B cell (primary cell): Measurements from ENCODE around the gene EFNA3. TPM values are rescaled to one million over a fixed set of nuclear protein-coding genes. Genes with fewer than 3 reads are reported as not detected.

Experiments
- ATAC-seq: fragments of 200-7000 bp; cut with Tn5 transposase; one replicate; pipeline ENCODE4 v1.10.0; 2021; ENCODE audit warnings: low read depth, mild to moderate bottlenecking, moderate number of reproducible peaks, moderate library complexity
- CTCF ChIA-PET: fragments of 350-600 bp; sonication (Branson Sonifier 250); formaldehyde crosslinking; loops from one replicate; lab custom pipeline; 2021; ENCODE audit warnings: antibody characterized with exemption, inconsistent platforms; lab: Charles Lee
- POLR2A ChIA-PET: fragments of 350-600 bp; sonication (Branson Sonifier 250); formaldehyde crosslinking; loops from one replicate; lab custom pipeline; 2021; ENCODE audit warnings: antibody characterized with exemption; lab: Charles Lee
- DNase-seq: peaks from one replicate; pipeline ENCODE4 v3.0.0; 2013
- H2AFZ ChIP-seq: 2 replicates; pipeline ENCODE4 v1.6.1; 2012; ENCODE audit warnings: mild to moderate bottlenecking, low read depth, low read length; ENCODE audit not compliant: insufficient read depth, poor library complexity, severe bottlenecking
- H3K27ac ChIP-seq, 2 donors: 1 replicate in 1 of 2; 2 replicates in 1 of 2; pipeline ENCODE4 v1.5.1; 2012 to 2013; ENCODE audit warnings: low read length in 2 of 2, mild to moderate bottlenecking in 2 of 2, moderate library complexity in 1 of 2
- H3K27me3 ChIP-seq, 4 experiments: fragments of 200-600 bp in 1 of 4; sonication (generic) in 1 of 4; replicated peaks in 1 of 4; 1 replicate in 2 of 4; 2 replicates in 2 of 4; pipeline versions ENCODE4 v1.6.1 to v1.7.0; 2013 to 2016; ENCODE audit warnings: low read length in 3 of 4, mild to moderate bottlenecking in 2 of 4, mixed read lengths in 1 of 4, moderate library complexity in 1 of 4; ENCODE audit not compliant: insufficient read depth in 4 of 4, control insufficient read depth in 3 of 4; ENCODE audit errors: control extremely low read depth in 1 of 4
- H3K36me3 ChIP-seq, 2 experiments: replicated peaks in 1 of 2; 1 replicate in 1 of 2; 2 replicates in 1 of 2; pipeline versions ENCODE4 v1.6.1 to v1.7.1; 2013; ENCODE audit warnings: low read length in 1 of 2; ENCODE audit not compliant: insufficient read depth in 2 of 2, control insufficient read depth in 1 of 2; ENCODE audit errors: control extremely low read depth in 1 of 2, extremely low read depth in 1 of 2
- H3K4me1 ChIP-seq, 2 donors: fragments of 200-600 bp in 1 of 2; sonication (generic) in 1 of 2; 1 replicate in 1 of 2; 2 replicates in 1 of 2; pipeline versions ENCODE4 v1.5.1 to v1.6.1; 2013 to 2017; ENCODE audit warnings: low read length in 2 of 2; ENCODE audit not compliant: control insufficient read depth in 2 of 2, insufficient read depth in 2 of 2
- H3K4me2 ChIP-seq: replicated peaks from 2 replicates; pipeline ENCODE3; 2012; ENCODE audit warnings: mild to moderate bottlenecking, low read depth, low read length; ENCODE audit not compliant: poor library complexity, severe bottlenecking
- H3K4me3 ChIP-seq, 5 experiments: fragments of 200-600 bp in 1 of 5; sonication (generic) in 1 of 5; 1 replicate in 3 of 5; 2 replicates in 2 of 5; pipeline versions ENCODE4 v1.5.1 to v1.7.0; 2011 to 2016; ENCODE audit warnings: low read length in 4 of 5, mild to moderate bottlenecking in 4 of 5, low read depth in 2 of 5, control low read depth in 1 of 5, moderate library complexity in 1 of 5; ENCODE audit not compliant: insufficient read depth in 1 of 5; ENCODE audit errors: control extremely low read depth in 1 of 5, extremely low read depth in 1 of 5
- H3K79me2 ChIP-seq: fragments of 200-600 bp; sonication (generic); one replicate; pipeline ENCODE4 v1.6.0; 2016; ENCODE audit warnings: low read length; ENCODE audit not compliant: control insufficient read depth, insufficient read depth
- H3K9ac ChIP-seq: fragments of 200-600 bp; sonication (generic); 2 replicates; pipeline ENCODE4 v1.6.1; 2017; ENCODE audit warnings: mild to moderate bottlenecking, low read length, moderate library complexity
- H3K9me3 ChIP-seq, 3 donors: one replicate each; pipeline versions ENCODE4 v1.6.1 to v1.7.1; 2013; ENCODE audit warnings: low read length in 2 of 3; ENCODE audit not compliant: control insufficient read depth in 2 of 3, insufficient read depth in 1 of 3; ENCODE audit errors: control extremely low read depth in 1 of 3
- H4K20me1 ChIP-seq: 2 replicates; pipeline ENCODE4 v1.6.0; 2012; ENCODE audit warnings: mild to moderate bottlenecking, low read length; ENCODE audit not compliant: insufficient read depth, control insufficient read depth, poor library complexity, severe bottlenecking
- H3K27ac Mint-ChIP-seq: one replicate; pipeline ENCODE4 v1.8.0; 2021; ENCODE audit warnings: mixed read lengths
- H3K27me3 Mint-ChIP-seq: one replicate; pipeline ENCODE4 v1.8.0; 2021; ENCODE audit warnings: mixed read lengths
- H3K4me1 Mint-ChIP-seq: one replicate; pipeline ENCODE4 v1.8.0; 2021; ENCODE audit warnings: mixed read lengths
- H3K4me3 Mint-ChIP-seq: one replicate; pipeline ENCODE4 v1.8.0; 2021; ENCODE audit warnings: mixed read lengths
- H3K9me3 Mint-ChIP-seq: one replicate; pipeline ENCODE4 v1.8.0; 2022; ENCODE audit warnings: mixed read lengths; ENCODE audit not compliant: insufficient read depth
- EZH2 ChIP-seq: IDR thresholded peaks from 2 replicates; pipeline ENCODE4 v1.6.1; 2012; ENCODE audit warnings: borderline replicate concordance, low read depth, mild to moderate bottlenecking, moderate library complexity, low read length; ENCODE audit not compliant: insufficient read depth, poor library complexity, severe bottlenecking
- WGBS: methylation state at CpG from one replicate; pipeline ENCODE4 v1.1.5; 2013; ENCODE audit warnings: missing lambda C conversion rate; ENCODE audit not compliant: insufficient coverage; 5-methylcytosine and 5-hydroxymethylcytosine counted together
- intact Hi-C: fragments of 100-400 bp; cut with micrococcal nuclease; formaldehyde crosslinking; loops from one replicate; pipeline ENCODE4 v1.10.0; 2022
- polyA plus RNA-seq: library from polyadenylated mRNA; depleted of rRNA; stranded (reverse); fragments of >200 nt; gene quantifications from 2 replicates; pipeline ENCODE4 v1.2.3, GENCODE V29; 2012
- total RNA-seq, 2 donors: library from RNA; stranded (reverse); fragments of 120-200 nt in 1 of 2; gene quantifications; 1 replicate in 1 of 2; 2 replicates in 1 of 2; pipeline versions ENCODE4 v1.2.3 to v1.2.4, GENCODE V29; 2013 to 2022
- TF ChIP-seq, protein P1 (sequence below): fragments of 200-600 bp; IDR thresholded peaks from one replicate; pipeline ENCODE4 v1.8.0; 2022; ENCODE audit warnings: antibody characterized with exemption, mild to moderate bottlenecking

EFNA3 gene
- total and polyA plus RNA-seq, 2 donors (not counting 1 experiment from before 2014, with no cell fraction given) = 1.6 to 3.2 TPM

DNA sequence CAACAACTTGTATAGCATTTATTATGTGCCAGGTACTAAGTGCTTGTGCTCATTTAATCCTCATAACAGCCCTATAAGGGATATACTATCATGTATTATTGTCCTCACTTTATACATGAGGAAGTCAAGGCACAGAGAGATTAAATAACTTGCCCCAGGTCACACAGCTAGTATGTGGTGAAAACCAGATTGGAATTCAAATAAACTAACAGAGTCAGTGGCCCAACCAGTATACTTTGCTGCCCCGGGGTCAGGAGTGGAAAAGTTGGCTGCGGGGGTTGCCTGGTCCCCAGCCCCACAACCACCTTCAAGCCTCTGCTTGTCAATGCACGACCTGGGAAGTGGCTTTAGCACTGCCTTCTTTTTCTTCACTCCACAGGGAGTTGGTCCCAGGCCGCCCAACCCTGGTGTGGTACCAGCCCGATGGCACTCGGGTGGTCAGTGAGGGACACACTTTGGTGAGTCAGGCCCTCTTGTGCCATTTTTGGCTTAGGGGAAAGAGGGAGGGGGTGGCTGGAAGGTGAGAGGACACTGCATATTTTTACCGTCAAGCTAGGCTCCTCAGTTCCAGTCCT lies 25.0 kb upstream of the EFNA3 start:
- H3K9ac ChIP-seq = no peak overlapping the region
- no peak for TF ChIP-seq EZH2
- TF ChIP-seq, protein P1, sequence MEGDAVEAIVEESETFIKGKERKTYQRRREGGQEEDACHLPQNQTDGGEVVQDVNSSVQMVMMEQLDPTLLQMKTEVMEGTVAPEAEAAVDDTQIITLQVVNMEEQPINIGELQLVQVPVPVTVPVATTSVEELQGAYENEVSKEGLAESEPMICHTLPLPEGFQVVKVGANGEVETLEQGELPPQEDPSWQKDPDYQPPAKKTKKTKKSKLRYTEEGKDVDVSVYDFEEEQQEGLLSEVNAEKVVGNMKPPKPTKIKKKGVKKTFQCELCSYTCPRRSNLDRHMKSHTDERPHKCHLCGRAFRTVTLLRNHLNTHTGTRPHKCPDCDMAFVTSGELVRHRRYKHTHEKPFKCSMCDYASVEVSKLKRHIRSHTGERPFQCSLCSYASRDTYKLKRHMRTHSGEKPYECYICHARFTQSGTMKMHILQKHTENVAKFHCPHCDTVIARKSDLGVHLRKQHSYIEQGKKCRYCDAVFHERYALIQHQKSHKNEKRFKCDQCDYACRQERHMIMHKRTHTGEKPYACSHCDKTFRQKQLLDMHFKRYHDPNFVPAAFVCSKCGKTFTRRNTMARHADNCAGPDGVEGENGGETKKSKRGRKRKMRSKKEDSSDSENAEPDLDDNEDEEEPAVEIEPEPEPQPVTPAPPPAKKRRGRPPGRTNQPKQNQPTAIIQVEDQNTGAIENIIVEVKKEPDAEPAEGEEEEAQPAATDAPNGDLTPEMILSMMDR = no peak
- intact Hi-C loops = no loop called here
- H3K36me3 ChIP-seq = peaks cover 0 to 3% of the 10 kb centered on the region in 2 experiments
- Mint-ChIP-seq H3K4me1 (peaks cover 25% of the 10 kb centered on the region), H3K27me3 (no peaks in the 10 kb centered on the region), H3K27ac (no peak overlapping the region), H3K9me3 (no peaks in the 10 kb centered on the region), H3K4me3 (peak overlapping the region; percentile 41)
- ChIA-PET CTCF (interaction anchor here (1.7 to 20.2 kb wide), 6 partner anchors 5 to 719 kb away, joined by 3 to 370 read pairs (median 6); partner anchors contain the start of genes ADAM15 and EFNA4), POLR2A (interaction anchor here (0.6 kb wide), 1 partner anchor 43 kb away, joined by 4 read pairs; no protein-coding TSS in a partner anchor)
- DNase-seq = no peak
- H3K4me1 ChIP-seq = peaks cover 20 to 30% of the 10 kb centered on the region in 2 donors
- no peak for ATAC-seq
- no peaks in the 10 kb centered on the region for H4K20me1 ChIP-seq
- H2AFZ ChIP-seq = no peak overlapping the region
- H3K4me2 ChIP-seq = peak overlapping the region; percentile 4
- 100% methylated on average over 7 of the region's 7 CpGs for WGBS
- H3K4me3 ChIP-seq = no peak overlapping the region
- H3K79me2 ChIP-seq = no peaks in the 10 kb centered on the region
- H3K27me3 ChIP-seq = no peaks in the 10 kb centered on the region
- H3K27ac ChIP-seq = no peak overlapping the region
- H3K9me3 ChIP-seq = no peaks in the 10 kb centered on the region

DNA sequence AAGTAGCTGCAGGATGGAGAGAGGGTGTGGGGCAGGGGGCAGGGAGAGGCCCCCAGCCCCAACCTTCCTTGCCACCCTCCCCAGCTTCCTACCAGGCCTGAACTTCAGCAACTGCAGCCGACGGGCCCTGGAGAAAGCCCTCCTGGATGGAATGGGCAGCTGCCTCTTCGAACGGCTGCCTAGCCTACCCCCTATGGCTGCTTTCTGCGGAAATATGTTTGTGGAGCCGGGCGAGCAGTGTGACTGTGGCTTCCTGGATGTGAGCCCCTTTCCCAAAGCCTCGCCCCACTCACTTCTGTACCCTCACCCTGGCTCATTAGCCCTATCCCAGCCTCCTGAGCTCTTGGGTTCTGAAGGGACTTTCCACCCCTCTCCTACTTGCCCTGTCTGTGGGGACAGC lies 21.5 kb upstream of the EFNA3 start:
- intact Hi-C loops = no loop called here
- Histone ChIP-seq H3K27ac (no peak overlapping the region), H3K9ac (no peak overlapping the region), H3K4me1 (peaks cover 17 to 25% of the 10 kb centered on the region in 2 donors), H3K79me2 (peaks cover 4% of the 10 kb centered on the region), H3K36me3 (peaks cover 0 to 3% of the 10 kb centered on the region in 2 experiments), H3K9me3 (no peaks in the 10 kb centered on the region), H3K4me3 (no peak overlapping the region), H3K27me3 (peaks cover 0 to 3% (median 0%) of the 10 kb centered on the region in 4 experiments), H4K20me1 (peaks cover 11% of the 10 kb centered on the region), H2AFZ (no peak overlapping the region), H3K4me2 (no peak overlapping the region)
- no peak for DNase-seq
- WGBS = 99% methylated on average over 8 of the region's 8 CpGs
- Mint-ChIP-seq H3K4me1 (peaks cover 21% of the 10 kb centered on the region), H3K27me3 (no peaks in the 10 kb centered on the region), H3K4me3 (no peak overlapping the region), H3K9me3 (no peaks in the 10 kb centered on the region), H3K27ac (no peak overlapping the region)
- POLR2A ChIA-PET = interaction anchor here (1.6 kb wide), 1 partner anchor 28 kb away, joined by 7 read pairs; no protein-coding TSS in a partner anchor
- CTCF ChIA-PET = interaction anchor here (1.1 to 20.2 kb wide), 6 partner anchors 9 to 191 kb away, joined by 3 to 370 read pairs (median 4); partner anchors contain the start of gene ADAM15
- no peak for ATAC-seq
- no peak for TF ChIP-seq EZH2
- TF ChIP-seq, protein P1 = no peak
